HEK293 (cell line): ENCODE results near the gene DNAJC11.
"Not testable (repeated sequence)": the region's sequence is repeated elsewhere in the genome, so short reads cannot be mapped to it uniquely, and the experiment has no call there.

Experiments
- HOXD13 ChIP-seq: sonication (generic); formaldehyde crosslinking; IDR thresholded peaks from 2 replicates; pipeline ENCODE4 v1.8.0; 2022; ENCODE audit warnings: missing genetic modification reagents, borderline replicate concordance
- ZNF121 ChIP-seq: fragments of 450-650 bp; formaldehyde crosslinking; IDR thresholded peaks from 2 replicates; pipeline ENCODE4 v1.5.1; 2016; ENCODE audit warnings: missing biosample characterization, missing genetic modification characterization
- ZNF133 ChIP-seq: fragments of 450-650 bp; formaldehyde crosslinking; IDR thresholded peaks from 2 replicates; pipeline ENCODE4 v1.5.1; 2016; ENCODE audit warnings: missing biosample characterization, missing genetic modification characterization
- ZNF423 ChIP-seq: fragments of 450-650 bp; formaldehyde crosslinking; IDR thresholded peaks from 2 replicates; pipeline ENCODE4 v1.5.1; 2016; ENCODE audit warnings: missing biosample characterization, missing genetic modification characterization
- ZNF561 ChIP-seq: fragments of 450-650 bp; IDR thresholded peaks from 2 replicates; pipeline ENCODE4 v1.5.1; 2018; ENCODE audit warnings: missing biosample characterization, missing genetic modification characterization, borderline replicate concordance
- ZNF623 ChIP-seq: fragments of 450-650 bp; formaldehyde crosslinking; IDR thresholded peaks from 2 replicates; pipeline ENCODE4 v1.5.1; 2016; ENCODE audit warnings: missing biosample characterization, missing genetic modification characterization
- TF ChIP-seq, protein P1 (sequence below): fragments of 450-650 bp; formaldehyde crosslinking; IDR thresholded peaks from 2 replicates; pipeline ENCODE4 v1.5.1; 2016; ENCODE audit warnings: missing biosample characterization, missing genetic modification characterization
- TF ChIP-seq, protein P2 (sequence below): fragments of 450-650 bp; formaldehyde crosslinking; IDR thresholded peaks from 2 replicates; pipeline ENCODE4 v1.5.1; 2016; ENCODE audit warnings: missing biosample characterization, missing genetic modification characterization
- TF ChIP-seq, protein P3 (sequence below): fragments of 450-650 bp; formaldehyde crosslinking; IDR thresholded peaks from 2 replicates; pipeline ENCODE4 v1.5.1; 2016; ENCODE audit warnings: missing biosample characterization, missing genetic modification characterization

DNA sequence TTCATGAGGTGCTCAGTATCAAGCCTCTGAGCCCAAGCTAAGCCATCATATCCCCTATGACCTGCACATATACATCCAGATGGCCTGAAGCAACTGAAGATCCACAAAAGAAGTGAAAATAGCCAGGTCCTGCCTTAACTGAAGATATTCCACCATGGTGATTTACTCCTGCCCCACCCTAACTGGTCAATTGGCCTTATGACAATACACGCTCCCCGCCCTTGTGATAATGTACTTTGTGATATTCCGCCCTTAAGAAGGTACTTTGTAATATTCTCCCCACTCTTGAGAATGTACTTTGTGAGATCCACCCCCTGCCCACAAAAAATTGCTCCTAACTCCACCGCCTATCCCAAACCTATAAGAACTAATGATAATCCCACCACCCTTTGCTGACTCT lies 1.7 kb downstream of the DNAJC11 start:
- TF ChIP-seq, protein P1, sequence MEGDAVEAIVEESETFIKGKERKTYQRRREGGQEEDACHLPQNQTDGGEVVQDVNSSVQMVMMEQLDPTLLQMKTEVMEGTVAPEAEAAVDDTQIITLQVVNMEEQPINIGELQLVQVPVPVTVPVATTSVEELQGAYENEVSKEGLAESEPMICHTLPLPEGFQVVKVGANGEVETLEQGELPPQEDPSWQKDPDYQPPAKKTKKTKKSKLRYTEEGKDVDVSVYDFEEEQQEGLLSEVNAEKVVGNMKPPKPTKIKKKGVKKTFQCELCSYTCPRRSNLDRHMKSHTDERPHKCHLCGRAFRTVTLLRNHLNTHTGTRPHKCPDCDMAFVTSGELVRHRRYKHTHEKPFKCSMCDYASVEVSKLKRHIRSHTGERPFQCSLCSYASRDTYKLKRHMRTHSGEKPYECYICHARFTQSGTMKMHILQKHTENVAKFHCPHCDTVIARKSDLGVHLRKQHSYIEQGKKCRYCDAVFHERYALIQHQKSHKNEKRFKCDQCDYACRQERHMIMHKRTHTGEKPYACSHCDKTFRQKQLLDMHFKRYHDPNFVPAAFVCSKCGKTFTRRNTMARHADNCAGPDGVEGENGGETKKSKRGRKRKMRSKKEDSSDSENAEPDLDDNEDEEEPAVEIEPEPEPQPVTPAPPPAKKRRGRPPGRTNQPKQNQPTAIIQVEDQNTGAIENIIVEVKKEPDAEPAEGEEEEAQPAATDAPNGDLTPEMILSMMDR: not testable (repeated sequence)
- not testable (repeated sequence) for TF ChIP-seq ZNF561 (tag by site-specific recombination); ZNF623 (tag by site-specific recombination); HOXD13; ZNF133; ZNF423 (tag by site-specific recombination); ZNF121 (tag by site-specific recombination)
- TF ChIP-seq, protein P2, sequence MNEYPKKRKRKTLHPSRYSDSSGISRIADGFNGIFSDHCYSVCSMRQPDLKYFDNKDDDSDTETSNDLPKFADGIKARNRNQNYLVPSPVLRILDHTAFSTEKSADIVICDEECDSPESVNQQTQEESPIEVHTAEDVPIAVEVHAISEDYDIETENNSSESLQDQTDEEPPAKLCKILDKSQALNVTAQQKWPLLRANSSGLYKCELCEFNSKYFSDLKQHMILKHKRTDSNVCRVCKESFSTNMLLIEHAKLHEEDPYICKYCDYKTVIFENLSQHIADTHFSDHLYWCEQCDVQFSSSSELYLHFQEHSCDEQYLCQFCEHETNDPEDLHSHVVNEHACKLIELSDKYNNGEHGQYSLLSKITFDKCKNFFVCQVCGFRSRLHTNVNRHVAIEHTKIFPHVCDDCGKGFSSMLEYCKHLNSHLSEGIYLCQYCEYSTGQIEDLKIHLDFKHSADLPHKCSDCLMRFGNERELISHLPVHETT (tag by site-specific recombination): not testable (repeated sequence)
- TF ChIP-seq, protein P3, sequence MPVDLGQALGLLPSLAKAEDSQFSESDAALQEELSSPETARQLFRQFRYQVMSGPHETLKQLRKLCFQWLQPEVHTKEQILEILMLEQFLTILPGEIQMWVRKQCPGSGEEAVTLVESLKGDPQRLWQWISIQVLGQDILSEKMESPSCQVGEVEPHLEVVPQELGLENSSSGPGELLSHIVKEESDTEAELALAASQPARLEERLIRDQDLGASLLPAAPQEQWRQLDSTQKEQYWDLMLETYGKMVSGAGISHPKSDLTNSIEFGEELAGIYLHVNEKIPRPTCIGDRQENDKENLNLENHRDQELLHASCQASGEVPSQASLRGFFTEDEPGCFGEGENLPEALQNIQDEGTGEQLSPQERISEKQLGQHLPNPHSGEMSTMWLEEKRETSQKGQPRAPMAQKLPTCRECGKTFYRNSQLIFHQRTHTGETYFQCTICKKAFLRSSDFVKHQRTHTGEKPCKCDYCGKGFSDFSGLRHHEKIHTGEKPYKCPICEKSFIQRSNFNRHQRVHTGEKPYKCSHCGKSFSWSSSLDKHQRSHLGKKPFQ: not testable (repeated sequence)
